Coronary artery (tissue), 2 donors: ENCODE results near the gene SARS1.

Experiments used
- DNase-seq: peaks from one replicate; pipeline ENCODE4 v3.0.0-alpha.2; 2017; ENCODE audit warnings: low spot score
- H3K27ac ChIP-seq, 2 donors: fragments of 200-600 bp; sonication (generic); one replicate each; pipeline ENCODE4 v1.5.1; 2016 to 2019
- H3K4me3 ChIP-seq: fragments of 200-600 bp; sonication (generic); 2 replicates; pipeline ENCODE4 v1.5.1; 2016; ENCODE audit warnings: mild to moderate bottlenecking, moderate library complexity
- CTCF ChIP-seq: fragments of 200-600 bp; sonication (generic); IDR thresholded peaks from one replicate; pipeline ENCODE4 v1.5.1; 2019; ENCODE audit warnings: antibody characterized with exemption

Gene SARS1

GRCh38 chr1:109263234-109263596 is 49.5 kb downstream of the SARS1 start:
- no peak overlapping the region for H3K27ac ChIP-seq
- no peak overlapping the region for H3K4me3 ChIP-seq
- TF ChIP-seq CTCF, result no peak
- no peak for DNase-seq

GRCh38 chr1:109263597-109264378 is 50.1 kb downstream of the SARS1 start:
- Histone ChIP-seq H3K27ac (no peak overlapping the region), H3K4me3 (no peak overlapping the region)
- peak; percentile 80 for TF ChIP-seq CTCF
- DNase-seq, result no peak

DNA sequence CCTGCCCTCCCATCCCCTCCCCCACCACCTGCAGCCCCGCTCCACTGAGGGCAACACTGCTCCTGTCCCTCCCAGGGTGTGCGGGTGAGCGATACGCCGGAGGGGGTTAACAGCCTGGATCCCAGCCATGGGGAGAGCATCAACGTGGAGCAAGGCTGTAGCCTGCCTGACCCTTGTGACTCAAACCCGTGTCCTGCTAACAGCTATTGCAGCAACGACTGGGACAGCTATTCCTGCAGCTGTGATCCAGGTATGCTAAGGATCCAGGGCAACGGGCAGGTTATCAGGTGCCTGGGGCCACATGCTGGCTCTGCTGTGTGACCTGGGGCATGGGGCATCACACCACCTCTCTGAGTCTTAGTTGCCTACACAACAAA is 50.6 kb downstream of the SARS1 start:
- H3K27ac ChIP-seq, result no peak overlapping the region
- TF ChIP-seq CTCF, result no peak
- no peak overlapping the region for H3K4me3 ChIP-seq
- no peak for DNase-seq

DNA sequence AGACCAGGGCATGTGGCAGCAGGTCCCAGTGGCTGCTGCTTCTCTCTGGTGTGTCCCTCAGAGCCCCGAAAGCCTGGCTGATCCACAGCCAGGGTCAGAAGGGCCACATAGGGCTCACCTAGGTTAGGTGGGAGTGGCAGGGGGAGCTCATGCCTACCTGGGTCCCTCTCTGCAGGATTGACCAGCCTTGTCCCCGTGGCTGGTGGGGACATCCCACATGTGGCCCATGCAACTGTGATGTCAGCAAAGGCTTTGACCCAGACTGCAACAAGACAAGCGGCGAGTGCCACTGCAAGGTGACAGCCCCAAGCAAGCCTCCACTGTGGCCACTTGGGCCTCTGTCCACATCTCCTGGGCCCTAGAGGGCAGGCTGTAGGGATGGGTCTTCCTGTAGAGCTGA is 51.3 kb downstream of the SARS1 start:
- no peak for DNase-seq
- TF ChIP-seq CTCF, result no peak
- Histone ChIP-seq H3K4me3 (no peak overlapping the region), H3K27ac (no peak overlapping the region)

- DNase-seq, result no peak
- TF ChIP-seq CTCF, result no peak
- H3K4me3 ChIP-seq, result no peak overlapping the region
- no peak overlapping the region for H3K27ac ChIP-seq
These were observed 52.1 kb downstream of the SARS1 start for GRCh38 chr1:109265741-109266330.

DNA sequence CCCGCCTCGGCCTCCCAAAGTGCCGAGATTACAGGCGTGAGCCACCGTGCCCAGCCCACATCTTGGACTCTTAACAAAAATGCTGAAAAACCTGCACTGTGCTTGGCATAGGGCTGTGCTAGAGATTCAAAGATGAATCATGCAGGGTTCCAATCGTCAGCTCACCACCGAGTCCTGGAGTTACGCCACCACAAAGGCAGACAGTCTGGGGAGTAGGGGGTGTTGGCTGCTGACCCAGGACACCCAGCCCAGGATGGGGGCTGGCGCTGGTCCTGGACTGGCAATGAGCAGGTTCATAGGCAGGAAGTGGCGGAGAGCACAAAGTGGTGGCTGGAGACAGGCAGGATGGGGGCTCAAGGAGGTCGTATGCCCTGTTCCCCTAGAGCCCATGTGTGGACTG is 53.2 kb downstream of the SARS1 start:
- H3K27ac ChIP-seq, result no peak overlapping the region
- DNase-seq, result peak; percentile 67
- no peak for TF ChIP-seq CTCF
- no peak overlapping the region for H3K4me3 ChIP-seq

DNA sequence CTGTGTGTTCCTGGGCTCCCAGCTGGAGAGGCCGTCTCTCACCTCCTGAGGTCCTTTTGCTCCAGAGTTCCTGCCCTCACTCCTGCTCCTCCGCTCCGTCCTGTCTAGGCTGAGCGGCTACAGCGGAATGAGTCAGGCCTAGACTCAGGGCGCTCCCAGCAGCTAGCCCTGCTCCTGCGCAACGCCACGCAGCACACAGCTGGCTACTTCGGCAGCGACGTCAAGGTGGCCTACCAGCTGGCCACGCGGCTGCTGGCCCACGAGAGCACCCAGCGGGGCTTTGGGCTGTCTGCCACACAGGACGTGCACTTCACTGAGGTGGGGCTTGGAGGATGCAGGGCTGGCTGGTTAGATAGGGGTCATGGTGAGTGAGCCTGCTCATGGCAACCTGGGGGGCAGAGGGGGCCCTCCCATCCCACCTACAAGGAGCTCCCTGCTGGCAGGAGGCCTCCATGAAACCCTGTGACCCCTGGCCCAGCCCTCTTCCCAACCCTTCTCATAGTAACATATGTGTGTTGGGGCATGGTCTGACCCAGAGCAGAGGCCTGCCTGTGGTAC is 54.1 kb downstream of the SARS1 start:
- Histone ChIP-seq H3K27ac (no peak overlapping the region), H3K4me3 (no peak overlapping the region)
- TF ChIP-seq CTCF, result no peak
- peak; percentile 69 for DNase-seq
